Adrenal gland (tissue), 12 donors: Measurements from ENCODE around the gene PTGES2. TPM values are rescaled to one million over a fixed set of nuclear protein-coding genes. Genes with fewer than 3 reads are reported as not detected.
A peak's percentile ranks its signal among the peaks of the same experiment; 100 is the strongest.

Source experiments
- DNase-seq, 7 donors: peaks; one replicate each; pipeline ENCODE4 v3.0.0-alpha.2; 2019 to 2020
- H3K27ac ChIP-seq, 5 donors: fragments of 200-600 bp; sonication (generic) in 4 of 5; 1 replicate in 3 of 5; 2 replicates in 2 of 5; pipeline versions ENCODE4 v1.5.1 to v1.8.0; 2016 to 2020; ENCODE audit warnings: mild to moderate bottlenecking in 1 of 5
- H3K27me3 ChIP-seq: fragments of 200-600 bp; 2 replicates; pipeline ENCODE4 v1.8.0; 2021
- H3K36me3 ChIP-seq, 2 donors: fragments of 200-600 bp; replicated peaks in 1 of 2; 1 replicate in 1 of 2; 2 replicates in 1 of 2; pipeline versions ENCODE4 v1.5.1 to v1.8.0; 2018 to 2022
- H3K4me1 ChIP-seq, 2 donors: fragments of 200-600 bp; replicated peaks in 1 of 2; 1 replicate in 1 of 2; 2 replicates in 1 of 2; pipeline versions ENCODE4 v1.5.1 to v1.8.0; 2018 to 2021
- H3K4me3 ChIP-seq, 4 donors: fragments of 200-600 bp; sonication (generic) in 3 of 4; one replicate each; pipeline ENCODE4 v1.5.1; 2016 to 2018
- H3K9me3 ChIP-seq, 3 donors: fragments of 200-600 bp; sonication (generic) in 1 of 3; replicated peaks in 1 of 3; 1 replicate in 2 of 3; 2 replicates in 1 of 3; pipeline versions ENCODE4 v1.5.1 to v1.8.0; 2016 to 2021
- POLR2A ChIP-seq, 2 donors: fragments of 450-650 bp; IDR thresholded peaks; one replicate each; pipeline ENCODE4 v1.6.1; 2017; ENCODE audit warnings: antibody characterized with exemption in 2 of 2, mild to moderate bottlenecking in 2 of 2, moderate library complexity in 1 of 2
- WGBS, 4 donors: extraction: QIAGEN DNeasy Blood & Tissue Kit in 2 of 4; methylation state at CpG; one replicate each; pipeline versions ENCODE4 v1.1.5 to v1.1.7; 2013 to 2017; 5-methylcytosine and 5-hydroxymethylcytosine counted together
- intact Hi-C, 2 donors: fragments of 100-400 bp; cut with DNase I; formaldehyde crosslinking; loops; one replicate each; pipeline versions ENCODE4 v1.14.1 to v1.15.0; 2022 to 2023
- polyA plus RNA-seq, 3 donors: library from polyadenylated mRNA; stranded (reverse); fragments of 200-250 nt in 2 of 3; fragments of 350-450 nt in 1 of 3; fragmentation: Illumina TruSeq in 1 of 3; extraction: RNeasy Lipid Tissue Mini Kit (QIAGEN cat#74804) in 1 of 3; gene quantifications; one replicate each; pipeline ENCODE4 v1.2.3, GENCODE V29; 2013 to 2014
- total RNA-seq, 9 donors: library from RNA; depleted of rRNA in 4 of 9; stranded (reverse); fragments of >200 nt in 4 of 9; fragments of 120-200 nt in 1 of 9; fragmentation: NEBNext Ultra II Directional in 1 of 9; extraction: Animal tissue kit (Norgen Biotek cat#: 25700) in 1 of 9; gene quantifications; one replicate each; pipeline versions ENCODE4 v1.1.0 to v1.2.4, GENCODE V29; 2013 to 2023
- TF ChIP-seq, protein P1 (sequence below), 6 experiments: fragments of 450-650 bp in 4 of 6; fragments of 200-600 bp in 2 of 6; sonication (generic) in 1 of 6; IDR thresholded peaks; 1 replicate in 5 of 6; 2 replicates in 1 of 6; pipeline versions ENCODE4 v1.5.1 to v1.8.0; 2016 to 2021; ENCODE audit warnings: antibody characterized with exemption in 6 of 6, mild to moderate bottlenecking in 2 of 6, moderate library complexity in 1 of 6
- donor health status: healthy with polysubstance abuse.
- donor health status: Bipolar disorder and iron deficiency.
- donor health status: DM: yes; HTN: yes; CAD: no.
- donor health status: DM: no; HTN: no; CAD: no.
- donor health status: DM: no; HTN: no; CAD: no.
- donor health status: DM: yes; HTN: yes; CAD: no.

The PTGES2 gene
- total and polyA plus RNA-seq, 12 donors: 64.8 to 147 (median 98.4) TPM

DNA sequence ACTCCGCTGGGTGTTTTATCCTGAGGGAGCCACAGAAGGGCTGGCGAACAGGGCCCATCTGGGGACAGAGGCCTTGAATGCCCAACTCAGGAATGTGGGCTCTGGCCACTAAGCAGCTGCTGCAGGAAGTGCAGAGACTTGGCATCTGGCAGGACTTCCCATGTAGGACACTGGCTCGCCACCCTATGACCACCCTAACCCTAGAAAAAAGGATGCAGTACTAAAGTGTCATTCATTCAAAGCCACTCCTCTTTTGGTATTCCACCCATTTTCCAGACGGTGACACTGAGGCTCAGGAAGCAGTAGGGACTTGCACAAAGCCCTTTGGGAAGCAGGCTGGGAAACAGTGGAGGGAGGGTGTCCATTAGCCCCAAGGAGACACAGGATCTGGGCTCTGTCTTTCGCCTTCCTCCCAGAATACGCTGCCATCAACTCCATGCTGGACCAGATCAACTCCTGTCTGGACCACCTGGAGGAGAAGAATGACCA, 35.5 kb upstream of the PTGES2 start:
- DNase-seq: peak in 2 of 7 donors; percentile 51 to 60
- Histone ChIP-seq H3K4me3 (no peak overlapping the region), H3K36me3 (peaks cover 0 to 39% of the 10 kb centered on the region in 2 donors), H3K27me3 (no peaks in the 10 kb centered on the region), H3K4me1 (peaks cover 27 to 41% of the 10 kb centered on the region in 2 donors), H3K27ac (peak overlapping the region in 4 of 5 donors; percentile 39 to 81 (median 79)), H3K9me3 (no peaks in the 10 kb centered on the region)
- 69 to 76% (median 73%) methylated on average over 5 to 6 of the region's 6 CpGs for WGBS, 4 donors
- TF ChIP-seq POLR2A (IDR thresholded peaks at IDR 0.05): no peak
- TF ChIP-seq, protein P1, sequence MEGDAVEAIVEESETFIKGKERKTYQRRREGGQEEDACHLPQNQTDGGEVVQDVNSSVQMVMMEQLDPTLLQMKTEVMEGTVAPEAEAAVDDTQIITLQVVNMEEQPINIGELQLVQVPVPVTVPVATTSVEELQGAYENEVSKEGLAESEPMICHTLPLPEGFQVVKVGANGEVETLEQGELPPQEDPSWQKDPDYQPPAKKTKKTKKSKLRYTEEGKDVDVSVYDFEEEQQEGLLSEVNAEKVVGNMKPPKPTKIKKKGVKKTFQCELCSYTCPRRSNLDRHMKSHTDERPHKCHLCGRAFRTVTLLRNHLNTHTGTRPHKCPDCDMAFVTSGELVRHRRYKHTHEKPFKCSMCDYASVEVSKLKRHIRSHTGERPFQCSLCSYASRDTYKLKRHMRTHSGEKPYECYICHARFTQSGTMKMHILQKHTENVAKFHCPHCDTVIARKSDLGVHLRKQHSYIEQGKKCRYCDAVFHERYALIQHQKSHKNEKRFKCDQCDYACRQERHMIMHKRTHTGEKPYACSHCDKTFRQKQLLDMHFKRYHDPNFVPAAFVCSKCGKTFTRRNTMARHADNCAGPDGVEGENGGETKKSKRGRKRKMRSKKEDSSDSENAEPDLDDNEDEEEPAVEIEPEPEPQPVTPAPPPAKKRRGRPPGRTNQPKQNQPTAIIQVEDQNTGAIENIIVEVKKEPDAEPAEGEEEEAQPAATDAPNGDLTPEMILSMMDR (IDR thresholded peaks at IDR 0.05): no peak
- intact Hi-C loops: no loop called here

DNA sequence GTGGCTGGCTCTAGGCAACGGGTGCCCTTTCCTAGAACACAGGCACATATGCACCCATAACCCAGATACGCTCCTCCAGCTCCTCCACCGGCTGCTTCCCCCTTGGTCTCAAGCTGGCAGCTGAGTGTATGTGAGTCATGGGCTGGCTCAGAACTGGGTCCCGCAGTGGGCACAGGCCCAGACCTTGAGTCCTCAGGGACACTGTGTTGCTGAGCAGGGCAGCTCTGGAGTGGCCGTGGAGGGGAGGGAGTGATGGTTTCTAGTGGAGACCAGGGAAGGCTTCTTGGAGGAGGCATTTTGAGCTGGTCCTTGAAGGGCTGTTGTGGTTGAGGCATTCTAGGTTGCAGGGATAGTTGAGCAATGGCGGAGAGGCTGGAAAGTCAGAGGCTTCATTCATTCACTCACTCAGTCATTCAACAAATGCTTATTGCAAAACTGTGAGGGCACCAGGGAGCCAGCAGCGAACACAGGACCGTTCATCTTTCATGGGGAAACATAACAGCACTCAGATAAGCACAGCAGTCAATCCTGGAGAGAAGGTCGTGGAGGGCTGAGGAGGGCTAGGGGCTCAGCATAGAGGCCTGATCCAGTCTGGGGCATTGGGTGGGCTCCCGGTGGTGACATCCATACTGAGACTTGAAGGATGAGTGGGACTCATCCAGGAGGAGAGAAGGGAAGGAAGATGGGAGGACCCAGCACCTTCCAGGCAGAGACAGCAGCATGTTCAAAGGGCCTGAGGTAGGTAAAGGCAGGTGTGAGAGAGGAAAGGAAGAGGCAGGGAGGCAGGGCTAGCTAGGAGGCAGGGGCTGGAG, 34.9 kb upstream of the PTGES2 start:
- Histone ChIP-seq H3K4me3 (peak overlapping the region in 1 of 4 donors; percentile 11), H3K27ac (peak overlapping the region in 4 of 5 donors; percentile 39 to 81 (median 79)), H3K27me3 (no peaks in the 10 kb centered on the region), H3K36me3 (peaks cover 0 to 33% of the 10 kb centered on the region in 2 donors), H3K9me3 (no peaks in the 10 kb centered on the region), H3K4me1 (peaks cover 27 to 41% of the 10 kb centered on the region in 2 donors)
- intact Hi-C loops: no loop called here
- WGBS, 4 donors: 40 to 52% (median 51%) methylated on average over 8 to 10 of the region's 10 CpGs
- TF ChIP-seq POLR2A (IDR thresholded peaks at IDR 0.05): peak in 1 of 2 donors; percentile 60
- TF ChIP-seq, protein P1 (IDR thresholded peaks at IDR 0.05): no peak
- peak; percentile 91 to 97 (median 96) for DNase-seq

DNA sequence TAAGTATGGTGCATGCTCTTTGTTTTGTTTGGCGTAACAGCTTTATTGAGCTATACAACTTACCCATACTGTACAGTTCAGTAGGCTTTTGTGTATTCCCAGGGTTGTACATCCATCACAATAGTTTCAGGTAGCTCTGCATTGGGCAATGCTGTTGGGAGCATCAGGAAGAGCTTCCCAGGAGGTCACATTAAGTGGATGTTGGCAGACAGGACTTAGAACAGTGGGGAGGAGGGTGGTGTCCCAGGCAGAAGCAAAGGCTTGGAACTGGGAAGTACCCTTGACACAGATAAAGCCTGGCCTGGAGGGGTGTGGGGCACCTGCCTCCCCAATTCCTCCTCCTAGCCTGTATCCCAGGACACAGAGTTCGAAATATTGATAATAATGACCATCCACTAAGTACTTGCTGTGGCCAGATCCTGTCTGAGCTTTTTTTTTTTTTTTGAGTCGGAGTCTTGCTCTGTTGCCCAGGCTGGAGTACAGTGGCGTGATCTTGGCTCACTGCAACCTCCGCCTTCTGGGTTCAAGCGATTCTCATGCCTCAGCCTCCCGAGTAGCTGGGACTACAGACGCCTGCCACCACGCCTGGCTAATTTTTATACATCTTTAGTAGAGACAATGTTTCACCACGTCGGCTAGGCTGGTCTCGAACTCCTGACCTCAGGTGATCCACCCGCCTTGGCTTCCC, 33.8 kb upstream of the PTGES2 start:
- Histone ChIP-seq H3K27me3 (no peaks in the 10 kb centered on the region), H3K27ac (peak overlapping the region; percentile 10 to 81 (median 79)), H3K9me3 (no peaks in the 10 kb centered on the region), H3K36me3 (peaks cover 0 to 22% of the 10 kb centered on the region in 2 donors), H3K4me3 (peak overlapping the region in 1 of 4 donors; percentile 58), H3K4me1 (peaks cover 27 to 41% of the 10 kb centered on the region in 2 donors)
- peak in 4 of 7 donors; percentile 50 to 53 (median 50) for DNase-seq
- intact Hi-C loops: no loop called here
- WGBS, 4 donors: 46 to 66% (median 58%) methylated on average over 13 of the region's 13 CpGs
- TF ChIP-seq, protein P1 (IDR thresholded peaks at IDR 0.05): no peak
- no peak for TF ChIP-seq POLR2A (IDR thresholded peaks at IDR 0.05)

DNA sequence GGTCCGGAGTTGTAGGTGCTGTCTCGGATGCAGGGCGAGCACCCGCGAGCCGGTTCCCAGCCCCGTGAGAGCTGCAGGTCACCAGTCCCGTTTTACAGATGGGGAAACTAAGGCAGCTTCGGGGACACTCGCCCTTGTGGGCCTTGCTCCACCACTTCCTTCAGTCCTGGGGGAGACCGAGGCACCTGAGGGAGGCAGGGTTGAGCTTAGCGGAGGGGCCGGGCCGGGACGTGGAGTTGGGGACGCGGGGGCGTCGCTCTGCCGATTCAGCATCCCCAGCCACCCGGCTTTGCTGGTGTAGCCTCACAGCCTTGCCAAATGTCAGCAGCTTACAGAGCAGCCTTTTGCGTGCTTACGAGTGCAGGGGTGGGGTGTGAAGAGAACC, 33.1 kb upstream of the PTGES2 start:
- H3K27me3 ChIP-seq: no peaks in the 10 kb centered on the region
- peak overlapping the region in 4 of 5 donors; percentile 56 to 82 (median 68) for H3K27ac ChIP-seq
- H3K4me1 ChIP-seq: peaks cover 27 to 41% of the 10 kb centered on the region in 2 donors
- no peaks in the 10 kb centered on the region for H3K9me3 ChIP-seq
- DNase-seq: peak in 4 of 7 donors; percentile 41 to 58 (median 50)
- H3K36me3 ChIP-seq: peaks cover 0 to 15% of the 10 kb centered on the region in 2 donors
- TF ChIP-seq POLR2A (IDR thresholded peaks at IDR 0.05): no peak
- TF ChIP-seq, protein P1 (IDR thresholded peaks at IDR 0.05): no peak
- H3K4me3 ChIP-seq: peak overlapping the region; percentile 58 to 89 (median 75)
- 0 to 2% (median 1%) methylated on average over 2 to 23 of the region's 23 CpGs for WGBS, 4 donors
- intact Hi-C loops: no loop called here
